GM12872 (cell line): ENCODE measurements around the gene TMCO4.

ENCODE experiments used
- CTCF ChIP-seq: IDR thresholded peaks from 3 replicates; pipeline ENCODE4 v1.5.1; 2011; ENCODE audit warnings: low read depth, mild to moderate bottlenecking, low read length, moderate library complexity; ENCODE audit not compliant: insufficient read depth

TMCO4 gene

DNA sequence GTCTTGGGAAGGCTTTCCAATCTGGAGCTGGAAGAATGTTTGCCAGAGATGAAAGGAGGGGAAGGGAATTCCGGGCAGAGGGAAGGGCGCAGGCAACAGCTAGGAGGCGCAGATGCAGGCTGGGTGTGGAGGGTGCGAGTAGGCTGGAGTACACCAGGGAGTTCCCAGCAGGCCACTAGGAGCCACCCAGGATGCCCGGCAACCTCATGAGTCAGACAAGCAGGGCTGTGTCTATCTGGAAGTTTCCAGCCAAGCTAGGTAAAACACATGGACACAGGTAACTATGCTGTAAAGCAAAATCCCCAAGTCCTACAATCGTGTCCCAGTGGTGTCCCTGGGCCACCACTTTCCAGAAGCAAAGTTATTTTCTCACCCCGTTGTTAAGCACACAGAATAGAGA, 156.6 kb downstream of the TMCO4 start:
- no peak for TF ChIP-seq CTCF

DNA sequence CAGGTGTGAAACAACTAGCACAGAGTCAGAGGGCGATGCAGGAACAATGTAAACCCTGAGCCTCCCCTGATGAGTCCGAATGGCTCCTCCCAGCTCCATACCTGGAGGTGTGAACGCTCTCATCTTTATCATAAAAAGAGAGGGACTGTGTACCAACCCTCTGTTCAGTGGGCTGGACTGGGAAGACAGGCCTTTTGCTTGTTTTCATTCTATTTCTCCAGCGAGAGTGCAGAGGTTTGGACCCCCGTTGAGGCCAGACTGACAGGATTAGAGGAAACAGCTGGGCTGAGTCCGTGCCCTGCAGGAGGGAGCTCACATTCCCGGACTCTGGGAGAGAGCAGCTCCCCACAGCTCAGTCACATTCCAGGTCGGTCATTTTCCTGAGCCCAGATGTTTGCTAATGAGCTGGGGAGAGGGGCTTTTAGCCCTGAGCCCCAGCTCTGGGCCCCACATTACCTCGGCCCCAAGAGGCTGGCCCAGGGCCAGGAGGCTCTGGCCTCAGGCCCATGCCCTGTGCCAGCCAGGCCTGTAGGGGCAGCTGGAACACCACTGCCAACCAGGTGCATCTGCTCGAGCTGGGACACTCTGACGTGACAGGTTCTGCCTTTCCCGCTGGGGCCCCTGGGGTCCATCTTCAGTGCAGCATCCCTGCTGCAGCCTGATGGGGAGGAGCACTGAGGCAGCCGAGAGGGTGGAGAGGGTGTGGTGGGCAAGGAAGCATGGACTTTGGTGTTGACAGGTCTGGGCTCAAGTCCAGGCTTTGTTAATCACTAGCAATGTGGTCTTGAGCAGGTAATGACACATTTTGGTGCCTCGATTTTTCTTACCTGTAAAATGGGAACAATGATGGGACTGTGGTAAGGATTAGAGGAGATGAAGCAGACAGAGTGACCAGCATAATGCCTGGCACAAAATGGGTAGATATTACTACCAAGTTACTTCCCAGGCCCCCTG, 159.1 kb downstream of the TMCO4 start:
- TF ChIP-seq CTCF = no peak

DNA sequence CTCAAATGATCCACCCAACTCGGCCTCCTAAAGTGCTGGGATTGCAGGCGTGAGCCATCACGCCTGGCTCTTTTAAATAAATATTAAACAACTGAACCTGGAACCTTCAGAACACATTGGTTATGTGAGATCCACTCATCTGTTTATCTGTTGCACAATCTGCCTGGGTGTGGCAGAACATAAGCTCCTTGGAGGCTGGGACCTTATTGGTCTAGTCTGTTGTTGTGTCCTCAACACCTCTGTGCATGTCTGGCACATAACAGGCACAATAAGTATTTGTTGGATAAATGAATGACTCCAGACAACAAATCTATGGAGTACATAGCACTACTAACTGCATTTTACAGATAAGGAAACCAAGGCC, 159.7 kb downstream of the TMCO4 start:
- no peak for TF ChIP-seq CTCF

DNA sequence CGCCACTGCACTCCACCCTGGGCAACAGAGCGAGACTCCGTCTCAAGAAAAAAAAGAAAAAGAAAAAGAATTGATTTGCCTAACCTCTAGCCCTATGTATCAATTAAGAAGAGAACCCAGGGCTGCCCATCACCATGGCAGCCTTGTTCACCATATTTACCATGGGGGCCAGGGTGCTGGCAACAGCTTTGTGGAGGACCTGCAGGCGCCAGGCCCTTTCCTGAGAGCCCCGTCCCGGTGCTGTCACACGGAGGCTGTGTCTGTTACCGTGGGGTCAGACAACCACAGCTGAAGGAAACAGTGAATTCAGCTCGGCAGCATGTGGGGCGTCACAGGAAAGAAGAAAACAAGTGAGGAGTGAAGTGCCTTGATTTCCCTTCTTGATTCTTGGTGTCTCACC, 162.1 kb downstream of the TMCO4 start:
- TF ChIP-seq CTCF = no peak

GRCh38 chr1:19636065-19636464, 163.7 kb downstream of the TMCO4 start:
- TF ChIP-seq CTCF = no peak

GRCh38 chr1:19635646-19636045, 164.1 kb downstream of the TMCO4 start:
- no peak for TF ChIP-seq CTCF

DNA sequence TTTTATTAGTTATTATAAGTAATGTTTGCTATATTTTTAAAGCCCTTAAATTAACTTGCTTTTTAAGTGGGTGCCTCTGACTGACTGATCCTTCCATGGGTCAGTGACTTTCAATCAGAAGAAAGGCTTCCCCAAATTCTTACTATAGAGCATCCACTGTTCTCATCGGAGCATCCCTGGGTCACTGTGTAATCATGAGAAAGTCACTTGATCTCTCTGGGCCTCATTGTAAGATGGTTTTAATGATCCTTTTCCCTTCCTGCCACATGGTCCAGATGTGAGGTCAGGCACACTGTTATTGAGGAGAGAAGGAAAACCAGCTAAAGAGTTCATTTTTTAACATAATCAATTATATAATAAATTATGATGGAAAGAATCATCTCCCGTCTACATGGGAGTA, 166.6 kb downstream of the TMCO4 start:
- TF ChIP-seq CTCF = no peak
